OCI-M2 (cell line): ENCODE measurements around the gene AGK.

Source experiments
- DNase-seq: peaks from one replicate; lab custom pipeline; 2025; ENCODE audit not compliant: unreplicated experiment; lab: John Stamatoyannopoulos, UW

Gene AGK

DNA sequence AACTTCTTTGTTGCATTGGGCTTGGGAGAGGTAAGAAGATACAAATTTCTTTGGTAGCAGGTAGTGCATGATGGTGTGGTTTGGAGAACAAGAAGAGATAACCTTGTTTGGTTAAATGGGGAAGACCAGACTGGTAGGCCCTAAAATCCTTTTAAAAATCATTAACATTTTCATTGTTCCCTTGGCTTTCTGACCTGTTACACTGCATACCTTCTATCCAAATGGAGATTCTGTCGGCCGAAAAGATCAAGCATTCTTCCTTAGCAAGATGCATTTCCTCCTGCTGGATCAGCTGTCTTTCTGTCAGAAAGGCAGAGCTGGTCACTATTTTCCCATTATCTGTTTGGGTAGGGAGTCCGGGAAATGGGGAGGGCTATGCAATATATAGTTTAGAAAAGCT lies 33.7 kb downstream of the AGK start:
- DNase-seq, result no peak

- no peak for DNase-seq
These were observed 34.6 kb downstream of the AGK start for GRCh38 chr7:141585592-141586510.

DNA sequence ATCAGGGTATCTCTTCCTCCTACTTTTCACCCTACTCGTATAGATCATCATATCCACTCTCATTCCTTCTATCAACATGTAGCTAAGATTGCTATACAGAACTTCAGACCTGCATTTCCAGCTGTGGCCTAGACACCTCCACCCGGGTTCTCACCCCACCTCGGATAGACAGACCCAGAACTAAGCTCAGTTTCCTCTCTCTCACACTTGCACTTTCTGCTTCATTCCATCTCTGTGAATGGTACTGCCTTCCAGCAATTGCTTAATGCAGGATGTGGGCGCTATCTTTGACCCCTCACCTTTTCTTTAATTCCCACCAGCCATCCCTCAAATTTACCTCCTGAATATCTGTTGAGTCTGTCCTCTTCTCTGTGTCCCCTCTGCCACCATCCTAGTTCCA lies 35.7 kb downstream of the AGK start:
- no peak for DNase-seq

GRCh38 chr7:141587304-141587703 lies 36.1 kb downstream of the AGK start:
- DNase-seq, result no peak

- DNase-seq, result no peak
These were observed 37.7 kb downstream of the AGK start for GRCh38 chr7:141588912-141589311.

DNA sequence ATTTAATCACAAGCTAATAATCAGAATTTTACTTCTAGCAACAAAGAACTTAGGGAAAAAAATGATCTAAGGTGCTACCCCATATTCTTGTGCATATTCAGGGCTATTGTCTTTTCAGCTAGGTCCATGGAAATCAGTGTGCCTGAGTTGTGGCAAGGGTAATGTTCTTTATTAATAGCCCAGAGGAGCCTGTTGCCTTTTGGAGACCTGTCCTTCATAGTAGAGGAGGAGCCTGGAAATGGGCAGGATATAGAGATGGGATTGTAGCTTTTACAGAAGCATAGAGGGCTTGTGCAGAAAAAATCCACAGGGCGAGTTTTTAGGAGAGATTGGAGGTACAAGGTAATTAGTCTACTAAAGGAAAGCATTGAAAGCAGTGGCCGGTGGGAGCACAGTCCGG lies 38.9 kb downstream of the AGK start:
- DNase-seq, result no peak

GRCh38 chr7:141590666-141591065 lies 39.5 kb downstream of the AGK start:
- no peak for DNase-seq

GRCh38 chr7:141593134-141593533 lies 41.9 kb downstream of the AGK start:
- DNase-seq, result no peak

DNA sequence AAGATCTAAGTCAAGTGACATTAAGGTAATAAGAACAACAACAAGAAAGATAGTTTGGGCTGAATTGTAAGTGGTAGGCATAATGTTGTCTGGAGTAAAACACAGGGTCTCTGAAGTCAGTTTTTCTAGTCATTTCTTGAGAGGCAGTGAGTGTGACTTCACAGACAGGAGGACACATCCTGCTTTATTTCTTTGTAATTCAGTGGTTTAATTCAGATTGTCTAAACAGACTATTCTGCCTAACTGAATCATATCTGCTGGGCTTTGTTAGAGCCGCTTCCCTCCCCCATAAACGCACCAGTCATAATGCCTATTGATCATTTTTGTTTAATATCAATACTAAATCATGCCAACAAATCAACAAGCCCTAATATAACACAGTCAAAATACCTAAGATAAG lies 46.8 kb downstream of the AGK start:
- DNase-seq, result no peak

DNA sequence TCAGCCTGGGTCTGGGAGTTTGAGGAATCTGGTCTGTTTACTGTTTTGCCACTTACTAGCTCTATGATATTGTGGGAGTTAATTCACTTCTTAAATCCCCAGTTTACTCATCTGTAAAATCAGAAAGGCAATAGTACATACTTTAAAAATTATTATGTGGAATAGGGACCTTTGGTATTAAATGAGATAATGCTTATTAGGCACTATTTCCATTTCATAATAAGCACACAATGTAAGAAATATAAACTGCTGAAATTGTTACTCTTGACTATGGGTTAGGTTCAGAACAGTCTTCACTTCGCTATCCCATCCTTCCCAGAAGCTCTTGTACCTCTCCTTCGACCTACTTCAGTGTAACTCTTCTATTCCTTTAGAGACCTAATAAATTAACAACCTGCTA lies 47.2 kb downstream of the AGK start:
- DNase-seq, result no peak

- no peak for DNase-seq
These were observed 49.2 kb downstream of the AGK start for GRCh38 chr7:141600168-141601006.

DNA sequence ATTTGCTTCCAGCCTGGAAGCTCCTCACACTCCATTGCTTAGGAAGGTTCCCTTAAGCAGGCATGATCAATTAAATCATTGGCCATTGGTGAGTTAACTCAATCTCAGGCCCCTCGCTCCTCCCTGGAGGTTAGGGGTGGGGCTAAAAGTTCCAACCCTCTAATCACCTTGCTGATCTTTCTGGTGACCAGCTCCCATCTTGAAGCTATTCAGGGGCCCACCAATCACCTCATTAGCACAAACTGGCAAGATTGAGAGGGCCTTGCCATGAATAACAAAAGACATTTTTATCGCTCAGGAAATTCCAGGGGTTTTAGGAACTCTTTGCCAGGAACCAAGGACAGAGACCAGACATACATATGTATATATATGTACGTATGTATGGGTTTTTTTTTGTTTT lies 58.4 kb downstream of the AGK start:
- DNase-seq, result no peak

GRCh38 chr7:141610671-141611070 lies 59.5 kb downstream of the AGK start:
- DNase-seq, result no peak

DNA sequence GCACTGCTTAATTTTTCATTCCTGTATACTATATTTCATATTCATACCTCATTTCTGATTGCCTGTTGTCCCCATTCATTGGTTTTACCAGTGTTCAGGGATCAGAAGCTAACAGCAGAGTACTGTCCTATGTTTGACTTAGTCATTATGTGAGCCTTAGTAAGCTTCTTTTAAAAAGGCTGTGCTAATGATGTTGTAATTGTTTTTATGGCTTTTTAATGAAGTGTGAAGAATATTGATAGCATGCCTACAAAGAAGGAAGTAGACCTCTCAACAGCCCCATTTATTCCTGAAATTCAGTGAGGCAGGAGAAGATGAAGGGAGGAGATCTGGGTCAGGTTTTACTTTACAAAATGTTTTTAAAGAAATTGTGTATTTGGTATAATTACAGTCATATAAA lies 61.7 kb downstream of the AGK start:
- DNase-seq, result no peak

GRCh38 chr7:141617280-141617679 lies 66.1 kb downstream of the AGK start:
- DNase-seq, result no peak

DNA sequence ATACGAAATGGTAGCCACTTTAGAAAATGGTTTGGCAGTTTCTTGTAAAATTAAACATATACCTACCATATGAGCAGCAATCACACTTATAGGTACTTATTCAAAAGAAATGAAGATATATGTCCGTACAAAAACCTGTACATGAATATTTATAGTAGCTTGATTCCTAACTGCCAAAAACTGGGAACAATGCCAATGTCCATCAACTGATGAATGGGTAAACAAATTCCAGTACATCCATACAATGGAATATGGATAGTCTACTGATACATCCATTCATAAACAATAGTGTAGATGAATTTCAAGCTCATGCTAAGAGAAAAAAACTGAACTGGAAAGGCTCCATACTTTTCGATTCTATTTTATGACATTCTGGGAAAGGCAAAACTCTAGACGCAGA lies 68.5 kb downstream of the AGK start:
- no peak for DNase-seq

GRCh38 chr7:141624763-141625162 lies 73.6 kb downstream of the AGK start:
- DNase-seq, result no peak

DNA sequence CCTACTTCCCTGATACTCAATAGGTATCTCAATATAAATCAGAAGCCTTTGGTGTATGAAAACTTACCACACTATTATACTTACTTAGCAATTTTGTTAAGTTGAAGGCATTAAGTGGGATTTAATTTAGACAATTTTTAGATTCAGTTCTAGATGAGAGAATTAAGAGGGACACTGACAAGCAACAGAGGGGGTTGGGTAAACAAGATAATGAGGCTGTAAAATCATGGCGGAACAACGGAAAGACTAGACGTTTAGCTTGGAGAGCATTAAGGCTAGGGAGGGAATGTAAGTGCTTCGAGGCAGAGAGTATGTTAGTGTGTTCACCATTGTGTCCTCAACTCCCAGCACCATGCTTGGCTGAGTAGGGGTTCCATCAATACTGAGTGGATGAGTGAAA lies 79.4 kb downstream of the AGK start:
- no peak for DNase-seq

DNA sequence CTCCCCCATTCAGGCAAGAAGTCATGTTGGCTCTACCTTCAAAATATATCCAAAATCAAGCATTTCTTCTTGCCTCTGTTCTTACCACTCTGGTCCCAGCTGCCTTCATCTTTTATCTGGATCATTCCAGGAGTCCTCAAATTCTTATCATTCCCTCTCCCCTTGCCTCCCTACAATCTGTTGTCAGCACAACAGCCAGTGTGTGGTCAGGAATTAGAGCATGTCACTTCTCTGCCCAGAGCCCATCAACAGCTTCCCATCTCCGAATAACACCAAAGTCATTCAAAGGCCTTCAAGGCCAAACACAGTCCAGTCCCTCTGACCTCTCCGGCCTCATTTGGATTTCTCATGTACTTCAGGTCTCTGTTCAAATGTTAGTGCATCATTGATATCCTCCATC lies 80.3 kb downstream of the AGK start:
- DNase-seq, result no peak

DNA sequence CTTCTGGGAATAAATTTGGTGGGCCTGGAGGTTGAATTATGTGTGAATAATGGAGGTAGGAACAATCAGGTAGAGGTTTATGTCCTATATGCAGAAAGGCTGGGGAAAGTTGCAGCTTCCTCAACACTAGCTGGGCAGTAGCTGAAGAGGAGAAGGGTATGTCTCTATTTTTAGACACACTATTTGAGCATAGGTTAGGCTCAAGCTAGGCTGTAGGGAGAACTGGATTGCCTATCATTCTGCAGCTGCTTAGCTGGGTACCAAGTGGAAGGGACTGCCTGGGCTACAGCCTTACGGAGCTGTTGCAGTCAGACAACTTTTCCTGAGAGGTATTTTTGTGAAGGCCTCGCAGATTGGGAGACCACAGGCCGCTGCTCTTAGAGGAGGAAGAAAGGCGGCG lies 82.9 kb downstream of the AGK start:
- no peak for DNase-seq

- DNase-seq, result no peak
These were observed 84.8 kb downstream of the AGK start for GRCh38 chr7:141636053-141636452.

DNA sequence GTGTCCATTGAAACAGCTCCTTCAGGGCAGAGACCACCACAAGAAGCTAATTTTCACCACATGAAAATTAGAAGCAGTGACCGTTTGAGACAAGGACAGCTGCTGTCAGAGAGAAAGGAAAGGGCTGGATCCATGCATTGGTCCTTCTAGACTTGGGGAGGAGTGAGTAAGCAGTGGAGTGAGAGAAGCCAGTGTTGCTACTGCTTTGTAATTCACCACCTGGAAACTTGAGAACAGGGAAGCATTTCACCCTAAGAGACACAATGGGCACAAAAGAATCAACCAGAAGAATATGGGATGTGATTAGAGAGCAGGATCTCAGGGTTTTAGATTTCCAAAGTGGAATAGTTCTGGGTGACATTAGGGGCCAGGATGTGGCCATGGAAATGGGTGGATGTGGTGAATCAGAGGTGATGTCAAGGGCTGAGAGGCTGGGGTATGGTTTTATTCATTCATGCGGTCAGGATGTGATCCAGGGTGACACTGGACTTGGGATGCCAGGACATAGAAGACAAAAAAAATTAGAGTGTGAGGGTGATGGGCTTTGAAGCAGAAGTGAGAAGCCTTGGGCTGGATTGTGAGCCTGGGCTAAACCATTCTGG lies 89.1 kb downstream of the AGK start:
- no peak for DNase-seq
